ENCODE measurements around the gene PARD3B.

The PARD3B gene

GRCh38 chr2:205220559-205220958 lies 675.3 kb downstream of the PARD3B start:
- no peaks in the 10 kb centered on the region for H3K36me3 ChIP-seq (replicated peaks)
- in situ Hi-C loops (cut with HindIII; ENCODE audit: low pct_ligation_motif_present, low sequenced_read_pairs), result no loop called here
- no peak for DNase-seq
- TF ChIP-seq CTCF (IDR thresholded peaks at IDR 0.05; ENCODE audit: low read depth, low read length, missing control alignments), result no peak
- H3K4me3 ChIP-seq (ENCODE audit: low read depth, low read length), result no peak overlapping the region
- H3K27ac ChIP-seq, result no peak overlapping the region
- H3K27me3 ChIP-seq (replicated peaks), result no peaks in the 10 kb centered on the region

GRCh38 chr2:205232086-205232485 lies 686.8 kb downstream of the PARD3B start:
- Histone ChIP-seq H3K36me3 (replicated peaks) (no peaks in the 10 kb centered on the region), H3K27ac (no peak overlapping the region), H3K27me3 (replicated peaks) (no peaks in the 10 kb centered on the region), H3K4me3 (ENCODE audit: low read depth, low read length) (no peak overlapping the region)
- TF ChIP-seq CTCF (IDR thresholded peaks at IDR 0.05; ENCODE audit: low read depth, low read length, missing control alignments), result no peak
- no peak for DNase-seq
- in situ Hi-C loops (cut with HindIII; ENCODE audit: low pct_ligation_motif_present, low sequenced_read_pairs), result no loop called here

GRCh38 chr2:205235434-205235833 lies 690.2 kb downstream of the PARD3B start:
- Histone ChIP-seq H3K27me3 (replicated peaks) (no peaks in the 10 kb centered on the region), H3K27ac (no peak overlapping the region)
- TF ChIP-seq CTCF (IDR thresholded peaks at IDR 0.05; ENCODE audit: low read depth, low read length, missing control alignments), result no peak

GRCh38 chr2:205237524-205237923 lies 692.2 kb downstream of the PARD3B start:
- H3K4me3 ChIP-seq (ENCODE audit: low read depth, low read length), result no peak overlapping the region
- no peaks in the 10 kb centered on the region for H3K27me3 ChIP-seq (replicated peaks)
- no peak for DNase-seq
- no peak overlapping the region for H3K27ac ChIP-seq
- TF ChIP-seq CTCF (IDR thresholded peaks at IDR 0.05; ENCODE audit: low read depth, low read length, missing control alignments), result no peak
- in situ Hi-C loops (cut with HindIII; ENCODE audit: low pct_ligation_motif_present, low sequenced_read_pairs), result no loop called here
- H3K36me3 ChIP-seq (replicated peaks), result no peaks in the 10 kb centered on the region

More at GRCh38 chr2:205235434-205235833, 690.2 kb downstream of the PARD3B start:
- no peak for DNase-seq
- in situ Hi-C loops (cut with HindIII; ENCODE audit: low pct_ligation_motif_present, low sequenced_read_pairs), result no loop called here
- no peak overlapping the region for H3K4me3 ChIP-seq (ENCODE audit: low read depth, low read length)
- no peaks in the 10 kb centered on the region for H3K36me3 ChIP-seq (replicated peaks)

GRCh38 chr2:205245001-205245400 lies 699.7 kb downstream of the PARD3B start:
- no peak for DNase-seq
- in situ Hi-C loops (cut with HindIII; ENCODE audit: low pct_ligation_motif_present, low sequenced_read_pairs), result no loop called here

More at GRCh38 chr2:205245001-205245400, 699.7 kb downstream of the PARD3B start:
- H3K27me3 ChIP-seq (replicated peaks), result no peaks in the 10 kb centered on the region
- no peak overlapping the region for H3K4me3 ChIP-seq (ENCODE audit: low read depth, low read length)
- H3K27ac ChIP-seq, result no peak overlapping the region
- TF ChIP-seq CTCF (IDR thresholded peaks at IDR 0.05; ENCODE audit: low read depth, low read length, missing control alignments), result no peak
- no peaks in the 10 kb centered on the region for H3K36me3 ChIP-seq (replicated peaks)

All from brain microvascular endothelial cell (primary cell).